ENCODE measurements around the gene NDUFS2. TPM values are rescaled to one million over a fixed set of nuclear protein-coding genes. Genes with fewer than 3 reads are reported as not detected.

Gene NDUFS2
- total and polyA plus RNA-seq, 2 of the 8 experiments (the other 6 are each of a cell fraction or from before 2014, with no cell fraction given) = 95.1 to 113 TPM

DNA sequence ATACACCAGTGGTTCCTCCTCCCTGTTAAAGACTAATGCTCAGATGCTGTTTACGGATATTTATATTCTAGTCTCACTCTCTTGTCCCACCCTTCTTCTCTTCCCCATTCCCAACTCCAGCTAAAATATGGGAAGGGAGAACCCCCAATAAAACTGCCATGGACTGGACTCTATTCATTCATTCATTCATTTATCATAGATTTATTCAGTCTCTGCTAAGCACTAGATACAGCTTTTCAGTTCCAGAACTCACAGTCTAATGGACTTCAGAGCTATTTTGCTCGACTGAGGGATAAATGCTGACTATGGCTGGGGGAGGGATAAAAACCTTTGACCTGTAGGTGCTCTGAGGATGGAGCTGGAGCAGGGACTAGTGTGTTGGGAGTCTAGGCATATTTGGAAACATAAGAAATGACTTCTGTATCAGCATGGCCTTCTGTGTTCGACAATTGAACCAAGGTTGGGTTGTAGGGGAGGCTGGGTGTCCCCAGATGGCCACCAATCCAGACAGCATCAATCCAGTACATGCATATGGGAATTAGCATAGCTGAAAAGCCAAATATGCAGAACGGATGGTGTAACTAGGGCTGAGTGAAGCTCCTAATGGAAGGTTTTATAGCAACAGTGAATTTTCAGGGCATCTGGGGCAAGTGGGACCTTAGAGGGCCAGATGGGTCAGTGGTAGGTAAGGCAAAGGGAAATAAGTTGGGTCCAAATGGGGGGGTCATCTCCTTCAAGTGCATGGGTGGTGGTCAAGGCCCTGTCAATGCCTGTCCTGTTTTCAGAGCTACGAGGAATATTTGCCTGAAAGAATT lies 17.1 kb downstream of the NDUFS2 start (continued):
- TF ChIP-seq SIX5 (IDR thresholded peaks at IDR 0.05; ENCODE audit: low read depth, low read length) (no peak), RNF2 (IDR thresholded peaks at IDR 0.05; ENCODE audit: borderline replicate concordance, low read depth, low read length, missing control alignments, poor library complexity, severe bottlenecking) (no peak), SIRT6 (IDR thresholded peaks at IDR 0.05; ENCODE audit: low read length) (no peak)

Data from H1 (cell line).